Stimulated activated naive CD8-positive, alpha-beta T cell treated with anti-CD3 and anti-CD28 coated beads, Interleukin-15, Interleukin-2, amounts not matched to agents 100 ng/mL and 50 ng/mL, for 24 hours (primary cell): ENCODE data around the gene C1GALT1C1L.
"Not testable (repeated sequence)": the region's sequence is repeated elsewhere in the genome, so short reads cannot be mapped to it uniquely, and the experiment has no call there.

Experiments
- H3K27ac Mint-ChIP-seq: one replicate; pipeline ENCODE4 v1.8.0; 2021; ENCODE audit warnings: mild to moderate bottlenecking, mixed read lengths
- H3K27me3 Mint-ChIP-seq: one replicate; pipeline ENCODE4 v1.8.0; 2021; ENCODE audit warnings: mixed read lengths
- H3K36me3 Mint-ChIP-seq: one replicate; pipeline ENCODE4 v1.8.0; 2021; ENCODE audit warnings: low read depth, mixed read lengths
- H3K4me1 Mint-ChIP-seq: one replicate; pipeline ENCODE4 v1.8.0; 2021; ENCODE audit warnings: low read depth, mixed read lengths
- H3K4me3 Mint-ChIP-seq: one replicate; pipeline ENCODE4 v1.8.0; 2021; ENCODE audit warnings: mild to moderate bottlenecking, mixed read lengths
- H3K9me3 Mint-ChIP-seq: one replicate; pipeline ENCODE4 v1.8.0; 2021; ENCODE audit warnings: mixed read lengths

C1GALT1C1L gene

GRCh38 chr2:43676322-43677050 lies at the start of gene C1GALT1C1L:
Gene C1GALT1C1L (minus strand): TSS chr2:43676429. CDS start chr2:43676322, 107 bp downstream.
- Mint-ChIP-seq H3K9me3 (peaks cover 3% of the 10 kb centered on the region), H3K4me3 (peak within 1 kb of the TSS; percentile 59), H3K27me3 (peaks cover 29% of the 10 kb centered on the region), H3K27ac (no peak within 1 kb of the TSS), H3K36me3 (no peaks in the 10 kb centered on the region), H3K4me1 (peaks cover 4% of the 10 kb centered on the region)

GRCh38 chr2:43725711-43726246 lies 49.5 kb upstream of the C1GALT1C1L start:
- peaks cover 3% of the 10 kb centered on the region for H3K4me1 Mint-ChIP-seq
- no peak overlapping the region for H3K4me3 Mint-ChIP-seq
- H3K27me3 Mint-ChIP-seq, result peaks cover 4% of the 10 kb centered on the region
- no peaks in the 10 kb centered on the region for H3K9me3 Mint-ChIP-seq
- no peak overlapping the region for H3K27ac Mint-ChIP-seq
- H3K36me3 Mint-ChIP-seq, result no peaks in the 10 kb centered on the region

DNA sequence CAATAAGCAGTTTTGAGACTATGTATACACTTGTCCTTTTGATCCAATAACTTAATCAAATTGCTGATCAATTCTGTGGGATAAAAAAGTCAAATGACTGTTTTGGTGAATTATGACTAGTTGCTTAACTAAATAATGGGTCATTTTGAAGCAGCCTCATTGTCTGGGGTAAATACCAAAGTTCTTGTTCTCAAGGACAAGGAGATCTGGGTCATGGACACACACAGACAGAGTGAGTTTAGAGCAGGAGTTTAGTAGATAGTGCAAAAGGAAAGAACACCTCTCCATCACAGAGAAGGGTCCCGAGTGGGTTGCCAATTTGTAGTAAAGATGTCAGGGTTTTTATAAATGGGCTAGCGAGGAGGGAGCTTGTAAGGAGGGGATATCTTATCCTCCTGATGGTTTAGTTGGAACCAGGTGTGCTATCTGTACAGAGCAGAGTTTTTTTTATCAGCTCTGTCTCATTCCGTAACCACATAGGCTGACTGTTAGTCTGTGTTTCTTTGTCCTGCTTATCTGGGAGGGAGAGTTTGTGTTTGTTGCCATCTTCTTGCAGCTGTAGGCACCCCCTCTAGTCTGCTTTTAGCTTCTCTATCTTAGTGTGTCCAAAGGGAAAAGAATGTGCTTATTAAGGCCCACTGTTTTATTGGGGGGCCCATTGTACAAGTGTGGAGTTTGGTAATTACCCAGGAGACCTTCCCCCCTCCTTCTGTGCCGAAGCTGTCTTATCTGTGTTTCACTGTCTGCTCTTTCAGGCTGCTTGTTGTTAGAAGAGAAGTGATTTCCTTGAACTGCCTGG lies 48.7 kb upstream of the C1GALT1C1L start:
- Mint-ChIP-seq H3K27me3 (peaks cover 4% of the 10 kb centered on the region), H3K36me3 (no peaks in the 10 kb centered on the region), H3K4me1 (peaks cover 3% of the 10 kb centered on the region), H3K4me3 (no peak overlapping the region), H3K27ac (no peak overlapping the region), H3K9me3 (no peaks in the 10 kb centered on the region)

DNA sequence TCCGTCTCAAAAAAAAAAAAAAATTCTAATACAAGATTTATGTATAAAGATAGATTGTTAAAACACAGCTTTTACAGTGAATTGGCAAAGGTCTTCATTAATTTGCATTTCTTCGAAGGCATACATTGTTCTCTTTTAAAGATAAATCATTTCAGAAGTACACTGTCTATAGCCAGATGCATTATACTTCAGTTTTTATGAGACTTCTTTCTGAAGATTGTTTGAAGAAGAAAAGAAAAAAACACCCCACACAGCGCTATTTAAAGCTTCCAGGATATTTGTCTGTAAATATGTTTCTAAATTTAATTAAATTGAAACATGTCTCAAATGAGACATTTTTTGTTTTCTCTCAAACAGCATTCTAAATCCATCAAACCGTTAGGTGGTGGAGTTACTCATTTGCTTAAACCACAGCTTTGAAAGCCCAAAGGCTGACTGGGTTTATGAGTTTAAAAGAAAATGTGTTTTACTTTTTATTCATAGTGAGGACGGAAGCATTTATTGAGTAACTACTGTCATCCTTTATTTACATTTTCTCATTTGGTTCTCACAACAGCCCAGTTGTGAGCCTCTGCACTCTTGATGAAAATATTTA lies 42.4 kb upstream of the C1GALT1C1L start:
- H3K4me1 Mint-ChIP-seq, result no peaks in the 10 kb centered on the region
- no peak overlapping the region for H3K4me3 Mint-ChIP-seq
- H3K27ac Mint-ChIP-seq, result no peak overlapping the region
- no peaks in the 10 kb centered on the region for H3K9me3 Mint-ChIP-seq
- H3K36me3 Mint-ChIP-seq, result no peaks in the 10 kb centered on the region
- H3K27me3 Mint-ChIP-seq, result peaks cover 8% of the 10 kb centered on the region

DNA sequence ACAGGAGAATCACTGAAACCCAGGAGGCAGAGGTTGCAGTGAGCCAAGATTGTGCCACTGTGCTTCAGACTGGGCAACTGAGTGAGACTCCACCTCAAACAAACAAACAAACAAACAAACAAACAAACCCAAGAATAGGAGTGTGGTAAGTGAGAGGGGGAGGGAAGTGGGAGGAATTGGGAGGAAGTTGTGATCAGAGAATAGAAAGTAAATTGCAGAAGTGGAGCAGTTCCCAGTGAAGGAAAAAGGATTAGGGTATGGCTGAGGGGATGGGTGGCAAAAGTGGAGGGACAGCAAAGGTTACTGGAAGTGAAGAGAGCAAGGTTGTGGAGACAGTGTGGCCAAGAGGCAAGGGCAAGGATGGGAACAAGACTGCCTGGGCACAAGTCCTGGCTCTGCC lies 41.1 kb upstream of the C1GALT1C1L start:
- Mint-ChIP-seq H3K4me3 (no peak overlapping the region), H3K27ac (no peak overlapping the region), H3K27me3 (peaks cover 10% of the 10 kb centered on the region), H3K9me3 (no peaks in the 10 kb centered on the region), H3K4me1 (no peaks in the 10 kb centered on the region), H3K36me3 (no peaks in the 10 kb centered on the region)

- no peak overlapping the region for H3K27ac Mint-ChIP-seq
- H3K4me3 Mint-ChIP-seq, result no peak overlapping the region
Measured at GRCh38 chr2:43715300-43716098, 39.3 kb upstream of the C1GALT1C1L start.

GRCh38 chr2:43714164-43714563 lies 37.9 kb upstream of the C1GALT1C1L start:
- H3K27ac Mint-ChIP-seq, result no peak overlapping the region
- no peaks in the 10 kb centered on the region for H3K4me1 Mint-ChIP-seq
- H3K4me3 Mint-ChIP-seq, result no peak overlapping the region
- H3K27me3 Mint-ChIP-seq, result peaks cover 19% of the 10 kb centered on the region
- H3K36me3 Mint-ChIP-seq, result no peaks in the 10 kb centered on the region
- no peaks in the 10 kb centered on the region for H3K9me3 Mint-ChIP-seq

More at GRCh38 chr2:43715300-43716098, 39.3 kb upstream of the C1GALT1C1L start:
- H3K4me1 Mint-ChIP-seq, result no peaks in the 10 kb centered on the region
- H3K36me3 Mint-ChIP-seq, result no peaks in the 10 kb centered on the region
- H3K9me3 Mint-ChIP-seq, result no peaks in the 10 kb centered on the region
- H3K27me3 Mint-ChIP-seq, result peaks cover 14% of the 10 kb centered on the region

GRCh38 chr2:43710866-43711265 lies 34.6 kb upstream of the C1GALT1C1L start:
- Mint-ChIP-seq H3K36me3 (no peaks in the 10 kb centered on the region), H3K9me3 (no peaks in the 10 kb centered on the region), H3K27ac (no peak overlapping the region), H3K27me3 (peaks cover 23% of the 10 kb centered on the region), H3K4me1 (no peaks in the 10 kb centered on the region), H3K4me3 (no peak overlapping the region)

- H3K4me1 Mint-ChIP-seq, result no peaks in the 10 kb centered on the region
- H3K9me3 Mint-ChIP-seq, result no peaks in the 10 kb centered on the region
- peaks cover 19% of the 10 kb centered on the region for H3K27me3 Mint-ChIP-seq
- no peak overlapping the region for H3K27ac Mint-ChIP-seq
- no peaks in the 10 kb centered on the region for H3K36me3 Mint-ChIP-seq
- no peak overlapping the region for H3K4me3 Mint-ChIP-seq
Measured at GRCh38 chr2:43708891-43709290, 32.7 kb upstream of the C1GALT1C1L start.

GRCh38 chr2:43708178-43708577 lies 31.9 kb upstream of the C1GALT1C1L start:
- no peak overlapping the region for H3K27ac Mint-ChIP-seq
- no peak overlapping the region for H3K4me3 Mint-ChIP-seq
- no peaks in the 10 kb centered on the region for H3K4me1 Mint-ChIP-seq
- no peaks in the 10 kb centered on the region for H3K36me3 Mint-ChIP-seq
- no peaks in the 10 kb centered on the region for H3K9me3 Mint-ChIP-seq
- H3K27me3 Mint-ChIP-seq, result peaks cover 22% of the 10 kb centered on the region

GRCh38 chr2:43707255-43708015 lies 31.2 kb upstream of the C1GALT1C1L start:
- Mint-ChIP-seq H3K4me3 (no peak overlapping the region), H3K9me3 (no peaks in the 10 kb centered on the region), H3K36me3 (no peaks in the 10 kb centered on the region), H3K27me3 (peaks cover 24% of the 10 kb centered on the region), H3K4me1 (no peaks in the 10 kb centered on the region), H3K27ac (no peak overlapping the region)

GRCh38 chr2:43701111-43701510 lies 24.9 kb upstream of the C1GALT1C1L start:
- Mint-ChIP-seq H3K4me1 (no peaks in the 10 kb centered on the region), H3K36me3 (no peaks in the 10 kb centered on the region), H3K4me3 (no peak overlapping the region), H3K27ac (no peak overlapping the region), H3K9me3 (no peaks in the 10 kb centered on the region), H3K27me3 (peaks cover 13% of the 10 kb centered on the region)

GRCh38 chr2:43699761-43700160 lies 23.5 kb upstream of the C1GALT1C1L start:
- no peak overlapping the region for H3K4me3 Mint-ChIP-seq
- H3K27ac Mint-ChIP-seq, result no peak overlapping the region
- H3K27me3 Mint-ChIP-seq, result peaks cover 13% of the 10 kb centered on the region
- no peaks in the 10 kb centered on the region for H3K36me3 Mint-ChIP-seq
- H3K4me1 Mint-ChIP-seq, result no peaks in the 10 kb centered on the region
- no peaks in the 10 kb centered on the region for H3K9me3 Mint-ChIP-seq

- not testable (repeated sequence) for H3K4me1 Mint-ChIP-seq, H3K4me3 Mint-ChIP-seq, H3K9me3 Mint-ChIP-seq, H3K27ac Mint-ChIP-seq, H3K36me3 Mint-ChIP-seq, H3K27me3 Mint-ChIP-seq
Measured at GRCh38 chr2:43698140-43698539, 21.9 kb upstream of the C1GALT1C1L start.
